HepG2 (cell line): ENCODE measurements around the gene TMPRSS15. TPM values are rescaled to one million over a fixed set of nuclear protein-coding genes. Genes with fewer than 3 reads are reported as not detected.
A peak's percentile ranks its signal among the peaks of the same experiment; 100 is the strongest.

ENCODE experiments used
- ATAC-seq: fragments of 200-7000 bp; cut with Tn5 transposase; 3 replicates; pipeline ENCODE4 v1.9.1; 2020; ENCODE audit warnings: mild to moderate bottlenecking, moderate library complexity
- BruUV-seq: library from RNA; stranded (reverse); fragments of 400-500 nt; replicated peaks from 2 replicates; lab custom pipeline; 2021; lab: Mats Ljungman, UMichigan
- CTCF ChIA-PET: fragments of 300-600 bp; formaldehyde crosslinking; extraction: SDS; loops from one replicate; lab custom pipeline; 2021; ENCODE audit warnings: low total read pairs, inconsistent platforms, low intra/inter-chr PET ratio; lab: Yijun Ruan, JAX
- POLR2A ChIA-PET: fragments of 350-600 bp; sonication (Branson Sonifier 250); formaldehyde crosslinking; loops from one replicate; lab custom pipeline; 2020; ENCODE audit warnings: antibody characterized with exemption, inconsistent platforms; lab: Yijun Ruan, JAX
- DNase-seq: peaks from one replicate; pipeline ENCODE4 v3.0.0-alpha.2; 2015; ENCODE audit warnings: low spot score
- FAIRE-seq: peaks from 3 replicates; lab custom pipeline; 2011; peaks lifted over from hg19 to GRCh38; lab: Jason Lieb, UNC
- H2AFZ ChIP-seq: one replicate; pipeline ENCODE4 v1.6.1; 2011; ENCODE audit warnings: low read length, inconsistent platforms
- H3K27ac ChIP-seq: fragments of 300-600 bp; 3 replicates; pipeline ENCODE4 v1.8.0; 2011; ENCODE audit warnings: mixed run types, mild to moderate bottlenecking, mixed read lengths, low read length, inconsistent platforms; ENCODE audit not compliant: insufficient read depth; ENCODE audit errors: extremely low read length
- H3K27me3 ChIP-seq, 2 experiments: fragments of 200-600 bp in 1 of 2; 2 replicates in 1 of 2; 3 replicates in 1 of 2; pipeline versions ENCODE4 v1.6.0 to v1.8.0; 2011; ENCODE audit warnings: low read length in 2 of 2, mild to moderate bottlenecking in 2 of 2, moderate library complexity in 2 of 2, inconsistent platforms in 1 of 2; ENCODE audit not compliant: insufficient read depth in 2 of 2, control insufficient read depth in 1 of 2
- H3K36me3 ChIP-seq, 2 experiments: fragments of 200-600 bp in 1 of 2; replicated peaks in 1 of 2; 2 replicates in 1 of 2; 3 replicates in 1 of 2; pipeline versions ENCODE4 v1.5.1 to v1.8.0; 2011; ENCODE audit warnings: low read length in 2 of 2, inconsistent platforms in 1 of 2; ENCODE audit not compliant: insufficient read depth in 2 of 2, control insufficient read depth in 1 of 2
- H3K4me1 ChIP-seq: 2 replicates; pipeline ENCODE4 v1.5.1; 2012; ENCODE audit warnings: low read length, inconsistent platforms; ENCODE audit not compliant: insufficient read depth
- H3K4me2 ChIP-seq: 2 replicates; pipeline ENCODE4 v1.6.0; 2011; ENCODE audit warnings: low read depth, low read length, inconsistent platforms
- H3K4me3 ChIP-seq, 3 experiments: fragments of 200-600 bp in 1 of 3; sonication (generic), shearing (Covaris generic) in 1 of 3; replicated peaks in 1 of 3; 2 replicates each; pipeline ENCODE4 v1.5.1; 2011 to 2016; ENCODE audit warnings: low read length in 3 of 3, inconsistent platforms in 2 of 3, low read depth in 2 of 3, mild to moderate bottlenecking in 2 of 3, control low read depth in 1 of 3, mixed read lengths in 1 of 3; ENCODE audit not compliant: insufficient read depth in 1 of 3
- H3K79me2 ChIP-seq: one replicate; pipeline ENCODE4 v1.6.1; 2011; ENCODE audit warnings: low read length, inconsistent platforms; ENCODE audit not compliant: insufficient read depth
- H3K9ac ChIP-seq: 2 replicates; pipeline ENCODE4 v1.6.0; 2011; ENCODE audit warnings: mild to moderate bottlenecking, low read depth, low read length, inconsistent platforms; ENCODE audit not compliant: insufficient read depth
- H3K9me3 ChIP-seq: 2 replicates; pipeline ENCODE4 v1.5.1; 2012; ENCODE audit warnings: mild to moderate bottlenecking, low read length
- H4K20me1 ChIP-seq: 2 replicates; pipeline ENCODE4 v1.6.0; 2011; ENCODE audit warnings: inconsistent platforms, mild to moderate bottlenecking, low read length, moderate library complexity; ENCODE audit not compliant: insufficient read depth
- HNRNPK ChIP-seq: fragments of 200-400 bp; formaldehyde crosslinking; IDR thresholded peaks from 2 replicates; pipeline ENCODE4 v1.6.1; 2018; ENCODE audit warnings: low read length, low read depth, moderate library complexity, mild to moderate bottlenecking; ENCODE audit not compliant: poor library complexity, severe bottlenecking
- JARID2 ChIP-seq: sonication (generic); formaldehyde crosslinking; IDR thresholded peaks from 2 replicates; pipeline ENCODE4 v1.8.1; 2023; ENCODE audit warnings: missing genetic modification reagents, inconsistent platforms; ENCODE audit not compliant: insufficient replicate concordance
- JDP2 ChIP-seq: sonication (generic); formaldehyde crosslinking; IDR thresholded peaks from 2 replicates; pipeline ENCODE4 v1.8.1; 2022; ENCODE audit warnings: missing genetic modification reagents, borderline replicate concordance
- MAFF ChIP-seq: IDR thresholded peaks from 2 replicates; pipeline ENCODE4 v1.6.1; 2011; ENCODE audit warnings: low read depth, low read length, improper control_type of control experiment
- MAFK ChIP-seq, 2 experiments: IDR thresholded peaks in 1 of 2; conservative IDR thresholded peaks in 1 of 2; 2 replicates each; pipeline ENCODE4 v1.6.1; 2011; ENCODE audit warnings: improper control_type of control experiment in 2 of 2, low read length in 2 of 2
- MXI1 ChIP-seq: IDR thresholded peaks from 3 replicates; pipeline ENCODE4 v1.6.1; 2012; ENCODE audit warnings: low read depth, low read length, inconsistent platforms, borderline replicate concordance
- ZKSCAN8 ChIP-seq: IDR thresholded peaks from 2 replicates; pipeline ENCODE4 v1.6.1; 2016; ENCODE audit warnings: borderline replicate concordance, missing genetic modification reagents, missing compliant biosample characterization
- ZNF530 ChIP-seq: sonication (generic); formaldehyde crosslinking; IDR thresholded peaks from 2 replicates; pipeline ENCODE4 v1.5.0; 2020; ENCODE audit warnings: low read depth, mild to moderate bottlenecking, missing genetic modification reagents
- ZNF713 ChIP-seq: sonication (generic); formaldehyde crosslinking; IDR thresholded peaks from 2 replicates; pipeline ENCODE4 v1.4.0; 2020; ENCODE audit warnings: mild to moderate bottlenecking, missing genetic modification reagents
- WGBS: methylation state at CpG from one replicate; pipeline ENCODE4 v1.1.6; 2017; ENCODE audit warnings: low lambda C conversion rate; 5-methylcytosine and 5-hydroxymethylcytosine counted together
- in situ Hi-C: cut with HindIII; loops from 2 replicates; pipeline ENCODE4 v1.10.0; 2017; ENCODE audit warnings: low pct_unique_long_range_greater_than_20kb; ENCODE audit not compliant: extremely low pct_ligation_motif_present
- intact Hi-C: fragments of 100-400 bp; cut with micrococcal nuclease; formaldehyde crosslinking; loops from one replicate; pipeline ENCODE4 v1.10.0; 2022; ENCODE audit not compliant: unreplicated experiment
- polyA plus RNA-seq, 8 experiments: library from polyadenylated mRNA; depleted of rRNA in 3 of 8; stranded (reverse) in 7 of 8; unstranded in 1 of 8; fragments of >200 nt; fragmentation: Illumina TruSeq in 4 of 8; extraction: Trizol in 4 of 8; gene quantifications; 2 replicates each; pipeline versions ENCODE4 v1.2.1 to v1.2.3, GENCODE V29; 2011 to 2016; ENCODE audit warnings: low read depth in 4 of 8, missing spikeins in 1 of 8, mixed read lengths in 1 of 8; ENCODE audit not compliant: insufficient read depth in 1 of 8
- total RNA-seq, 5 experiments: library from RNA; depleted of rRNA; stranded (reverse); fragments of >200 nt; fragmentation: Illumina TruSeq; extraction: Trizol; gene quantifications; 2 replicates each; pipeline ENCODE4 v1.2.3, GENCODE V29; 2016; ENCODE audit warnings: low read depth in 1 of 5
- TF ChIP-seq, protein P1 (sequence below): sonication (generic); formaldehyde crosslinking; IDR thresholded peaks from 2 replicates; pipeline ENCODE4 v1.8.0; 2022; ENCODE audit warnings: mild to moderate bottlenecking, missing genetic modification reagents; ENCODE audit not compliant: insufficient replicate concordance

TMPRSS15 gene
- total and polyA plus RNA-seq, 2 of the 13 experiments (the other 11 are each of a cell fraction or from before 2014, with no cell fraction given): not detected

DNA sequence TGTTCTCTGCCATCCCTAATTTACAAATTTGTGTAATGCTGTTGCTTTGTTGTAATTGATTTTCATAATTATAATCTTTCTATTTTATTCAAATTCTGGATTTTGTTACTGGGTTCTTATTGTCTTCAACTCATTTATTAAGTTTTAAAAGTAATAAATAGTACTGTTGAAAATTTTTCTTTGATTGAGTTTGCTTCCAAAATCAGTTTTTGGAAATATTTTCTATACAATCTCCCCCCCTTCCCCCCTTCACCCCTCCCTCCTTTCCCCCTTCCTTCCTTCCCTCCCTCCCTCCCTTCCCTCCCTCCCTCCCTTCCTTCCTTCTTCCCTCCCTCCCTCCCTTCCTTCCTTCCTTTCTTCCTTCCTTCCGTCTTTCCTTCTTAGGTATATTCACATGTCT is 6.0 kb upstream of the TMPRSS15 start:
- no peak for DNase-seq
- CTCF ChIA-PET: no interaction called here
- H3K27me3 ChIP-seq: no peaks in the 10 kb centered on the region

DNA sequence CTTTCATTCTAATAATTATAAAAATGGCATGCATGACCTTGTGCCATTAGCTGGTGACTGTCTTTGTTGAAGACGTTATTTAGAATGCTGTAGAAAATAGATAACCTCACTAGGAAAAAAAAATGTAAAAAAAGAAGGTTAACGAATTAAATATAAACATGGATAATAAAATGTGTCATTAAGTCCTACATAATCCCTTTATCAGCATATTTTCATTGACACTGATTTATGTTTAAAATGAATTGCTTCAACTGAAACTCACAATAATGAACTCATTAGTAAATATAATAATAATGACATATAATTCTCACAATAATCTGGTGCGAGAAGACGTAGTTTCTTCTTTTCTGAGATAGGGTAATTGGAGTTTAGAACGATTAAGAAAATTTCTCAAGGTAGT is 4.7 kb downstream of the TMPRSS15 start:
- BruUV-seq: no TSS peak
- FAIRE-seq (no peak), DNase-seq (no peak), ATAC-seq (no peak)
- no peaks in the 10 kb centered on the region for H3K79me2 ChIP-seq
- no peaks in the 10 kb centered on the region for H3K27me3 ChIP-seq
- H3K4me1 ChIP-seq: no peaks in the 10 kb centered on the region
- H4K20me1 ChIP-seq: no peaks in the 10 kb centered on the region
- H2AFZ ChIP-seq: no peak overlapping the region
- in situ Hi-C loops: no loop called here
- H3K9ac ChIP-seq: no peak overlapping the region
- no peak overlapping the region for H3K4me2 ChIP-seq
- H3K4me3 ChIP-seq: no peak overlapping the region
- no peak for TF ChIP-seq ZKSCAN8 (CRISPR knock-in tag)
- TF ChIP-seq MXI1: no peak
- TF ChIP-seq MAFK (conservative IDR thresholded peaks at IDR 0.05 in 1 of 2, IDR thresholded peaks at IDR 0.05 in 1 of 2; ENCODE audit: low read length in 2 of 2): peak; percentile 36 to 68; a peak in 3 of 4 replicates
- TF ChIP-seq MAFF: peak; percentile 56; the same call in 1 of the 2 replicates
- TF ChIP-seq, protein P1, sequence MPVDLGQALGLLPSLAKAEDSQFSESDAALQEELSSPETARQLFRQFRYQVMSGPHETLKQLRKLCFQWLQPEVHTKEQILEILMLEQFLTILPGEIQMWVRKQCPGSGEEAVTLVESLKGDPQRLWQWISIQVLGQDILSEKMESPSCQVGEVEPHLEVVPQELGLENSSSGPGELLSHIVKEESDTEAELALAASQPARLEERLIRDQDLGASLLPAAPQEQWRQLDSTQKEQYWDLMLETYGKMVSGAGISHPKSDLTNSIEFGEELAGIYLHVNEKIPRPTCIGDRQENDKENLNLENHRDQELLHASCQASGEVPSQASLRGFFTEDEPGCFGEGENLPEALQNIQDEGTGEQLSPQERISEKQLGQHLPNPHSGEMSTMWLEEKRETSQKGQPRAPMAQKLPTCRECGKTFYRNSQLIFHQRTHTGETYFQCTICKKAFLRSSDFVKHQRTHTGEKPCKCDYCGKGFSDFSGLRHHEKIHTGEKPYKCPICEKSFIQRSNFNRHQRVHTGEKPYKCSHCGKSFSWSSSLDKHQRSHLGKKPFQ: no peak
- TF ChIP-seq ZNF713: no peak
- ChIA-PET CTCF (no interaction called here), POLR2A (no interaction called here)
- intact Hi-C loops: no loop called here
- 3% methylated on average over 5 of the region's 5 CpGs for WGBS
- H3K9me3 ChIP-seq: peaks cover 41% of the 10 kb centered on the region
- H3K36me3 ChIP-seq: no peaks in the 10 kb centered on the region
- H3K27ac ChIP-seq: no peak overlapping the region

More for the DNA sequence above, 6.0 kb upstream of the TMPRSS15 start:
- H3K4me2 ChIP-seq: no peak overlapping the region
- peaks cover 46% of the 10 kb centered on the region for H3K9me3 ChIP-seq
- TF ChIP-seq JDP2 (CRISPR knock-in tag): no peak
- TF ChIP-seq ZNF530 (CRISPR knock-in tag): no peak
- peak; percentile 84 for TF ChIP-seq HNRNPK
- no peak for TF ChIP-seq JARID2
- no peaks in the 10 kb centered on the region for H3K36me3 ChIP-seq
- H4K20me1 ChIP-seq: no peaks in the 10 kb centered on the region
- FAIRE-seq (no peak), ATAC-seq (no peak)
- BruUV-seq: no TSS peak
- WGBS: 0% methylated on average over 1 of the region's 1 CpG
- H2AFZ ChIP-seq: no peak overlapping the region
- POLR2A ChIA-PET: no interaction called here
- H3K4me1 ChIP-seq: no peaks in the 10 kb centered on the region
- intact Hi-C loops (no loop called here), in situ Hi-C loops (no loop called here)
- no peak overlapping the region for H3K27ac ChIP-seq
- H3K4me3 ChIP-seq: no peak overlapping the region
- no peaks in the 10 kb centered on the region for H3K79me2 ChIP-seq
- no peak overlapping the region for H3K9ac ChIP-seq
